ENCODE results near the gene TBC1D8B.
"Not testable (repeated sequence)": the region's sequence is repeated elsewhere in the genome, so short reads cannot be mapped to it uniquely, and the experiment has no call there.

The TBC1D8B gene

GRCh38 chrX:106802388-106803275 is at the start of gene TBC1D8B:
Gene TBC1D8B (plus strand): TSS chrX:106802673. CDS start chrX:106802854, 181 bp downstream.
- peak; percentile 6 for DNase-seq

- not testable (repeated sequence) for DNase-seq
These were observed 33.2 kb upstream of the TBC1D8B start for GRCh38 chrX:106769288-106769687.

- DNase-seq = no peak
These were observed 27.5 kb upstream of the TBC1D8B start for GRCh38 chrX:106774981-106775380.

- DNase-seq = no peak
These were observed 22.2 kb upstream of the TBC1D8B start for GRCh38 chrX:106780264-106780663.

GRCh38 chrX:106780664-106781377 is 21.7 kb upstream of the TBC1D8B start:
- DNase-seq = no peak

GRCh38 chrX:106783716-106784115 is 18.8 kb upstream of the TBC1D8B start:
- DNase-seq = no peak

- no peak for DNase-seq
These were observed 11.0 kb upstream of the TBC1D8B start for GRCh38 chrX:106791495-106791894.

- no peak for DNase-seq
These were observed 448 bp upstream of the TBC1D8B start for GRCh38 chrX:106802063-106802387.

GRCh38 chrX:106811131-106811910 is 8.8 kb downstream of the TBC1D8B start:
- no peak for DNase-seq

- not testable (repeated sequence) for DNase-seq
These were observed 10.5 kb downstream of the TBC1D8B start for GRCh38 chrX:106812930-106813329.

GRCh38 chrX:106814093-106814492 is 11.6 kb downstream of the TBC1D8B start:
- not testable (repeated sequence) for DNase-seq

- no peak for DNase-seq
These were observed 60.7 kb downstream of the TBC1D8B start for GRCh38 chrX:106862972-106863688.

GRCh38 chrX:106863697-106864096 is 61.2 kb downstream of the TBC1D8B start:
- DNase-seq = no peak

GRCh38 chrX:106872796-106873195 is 70.3 kb downstream of the TBC1D8B start:
- DNase-seq = not testable (repeated sequence)

GRCh38 chrX:106874075-106874474 is 71.6 kb downstream of the TBC1D8B start:
- DNase-seq = no peak

- no peak for DNase-seq
These were observed 72.7 kb downstream of the TBC1D8B start for GRCh38 chrX:106875151-106875550.

- no peak for DNase-seq
These were observed 87.0 kb downstream of the TBC1D8B start for GRCh38 chrX:106889468-106889867.

GRCh38 chrX:106891762-106892460 is 89.4 kb downstream of the TBC1D8B start:
- no peak for DNase-seq

- peak; percentile 10 for DNase-seq
These were observed 92.0 kb downstream of the TBC1D8B start for GRCh38 chrX:106894392-106894909.

GRCh38 chrX:106894978-106895452 is 92.5 kb downstream of the TBC1D8B start:
- DNase-seq = no peak

GRCh38 chrX:106897259-106897658 is 94.8 kb downstream of the TBC1D8B start:
- DNase-seq = no peak

- DNase-seq = no peak
These were observed 96.0 kb downstream of the TBC1D8B start for GRCh38 chrX:106898462-106898861.
